GM18858 (cell line): ENCODE results near the gene PMEPA1.

Experiments
- ATAC-seq: cut with Tn5 transposase; IDR thresholded peaks from one replicate; pipeline ENCODE4 v1.9.1; 2021; ENCODE audit not compliant: unreplicated experiment

The PMEPA1 gene

GRCh38 chr20:57737349-57737748 lies 27.5 kb upstream of the PMEPA1 start:
- ATAC-seq: no peak

- ATAC-seq: no peak
Observed at GRCh38 chr20:57736738-57737347, 27.0 kb upstream of the PMEPA1 start.

- ATAC-seq: no peak
Observed at GRCh38 chr20:57735831-57736737, 26.3 kb upstream of the PMEPA1 start.

DNA sequence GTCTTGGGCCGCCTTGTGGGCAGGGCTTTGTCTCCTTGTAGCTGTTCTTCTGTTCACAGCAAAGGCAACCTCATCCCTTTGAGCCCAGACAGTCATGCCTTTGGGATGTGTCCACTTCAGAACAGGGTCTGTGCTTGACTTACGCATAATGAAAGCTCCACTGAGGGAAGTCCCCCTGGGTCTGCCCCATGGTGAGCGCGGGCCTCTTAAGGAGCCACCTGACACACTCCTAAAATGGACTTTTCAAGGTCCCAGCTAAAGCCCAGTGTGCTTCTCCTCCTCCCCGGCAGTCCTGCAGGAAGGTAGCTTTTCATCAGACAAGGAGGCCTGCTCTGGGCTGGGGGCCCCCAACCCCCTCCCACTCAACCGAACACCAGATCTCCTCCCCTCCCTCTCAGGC lies 24.9 kb upstream of the PMEPA1 start:
- no peak for ATAC-seq

DNA sequence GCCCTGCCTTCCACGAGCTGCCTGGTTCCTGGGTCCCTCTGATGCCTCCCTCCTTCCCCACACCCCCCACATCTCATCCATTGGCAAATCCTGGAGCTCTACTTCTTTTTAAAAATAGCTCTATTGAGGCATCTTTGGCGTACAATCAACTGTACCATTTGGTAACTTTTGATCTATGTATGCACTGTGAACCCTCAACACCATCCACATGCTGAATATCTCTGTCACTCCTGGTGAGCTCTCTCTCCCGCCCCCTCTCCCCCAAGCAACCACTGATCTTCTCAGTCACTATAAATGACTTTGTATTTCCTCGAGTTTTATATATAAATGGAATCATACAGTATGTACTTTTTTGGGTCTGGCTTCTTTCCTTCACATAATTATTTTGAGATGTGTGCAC lies 22.4 kb upstream of the PMEPA1 start:
- ATAC-seq: no peak

GRCh38 chr20:57728762-57729161 lies 18.9 kb upstream of the PMEPA1 start:
- no peak for ATAC-seq

- no peak for ATAC-seq
Observed at GRCh38 chr20:57727863-57728262, 18.0 kb upstream of the PMEPA1 start.

DNA sequence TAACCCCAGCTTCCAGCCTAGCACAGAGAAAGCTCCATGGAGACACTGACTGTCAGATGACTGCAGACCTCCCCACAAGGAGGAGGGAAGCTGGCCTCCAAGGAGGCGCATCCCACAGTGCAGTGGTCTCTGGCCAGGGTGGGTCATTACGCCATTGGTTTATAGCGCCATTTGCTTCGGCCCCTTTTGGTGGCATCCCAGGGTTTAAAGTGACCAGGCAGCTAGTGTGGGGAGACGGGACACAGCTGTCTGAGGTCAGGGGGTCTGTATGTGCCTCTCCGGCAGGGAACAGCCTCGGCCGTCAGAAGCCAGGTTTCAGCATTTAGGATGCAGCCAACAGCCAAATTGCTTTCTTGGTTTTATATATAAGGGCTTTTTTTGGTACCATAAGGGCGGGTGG lies 15.8 kb upstream of the PMEPA1 start:
- ATAC-seq: no peak

GRCh38 chr20:57724610-57725405 lies 15.0 kb upstream of the PMEPA1 start:
- no peak for ATAC-seq

GRCh38 chr20:57723816-57724215 lies 14.0 kb upstream of the PMEPA1 start:
- ATAC-seq: no peak

GRCh38 chr20:57719951-57720350 lies 10.1 kb upstream of the PMEPA1 start:
- ATAC-seq: no peak

DNA sequence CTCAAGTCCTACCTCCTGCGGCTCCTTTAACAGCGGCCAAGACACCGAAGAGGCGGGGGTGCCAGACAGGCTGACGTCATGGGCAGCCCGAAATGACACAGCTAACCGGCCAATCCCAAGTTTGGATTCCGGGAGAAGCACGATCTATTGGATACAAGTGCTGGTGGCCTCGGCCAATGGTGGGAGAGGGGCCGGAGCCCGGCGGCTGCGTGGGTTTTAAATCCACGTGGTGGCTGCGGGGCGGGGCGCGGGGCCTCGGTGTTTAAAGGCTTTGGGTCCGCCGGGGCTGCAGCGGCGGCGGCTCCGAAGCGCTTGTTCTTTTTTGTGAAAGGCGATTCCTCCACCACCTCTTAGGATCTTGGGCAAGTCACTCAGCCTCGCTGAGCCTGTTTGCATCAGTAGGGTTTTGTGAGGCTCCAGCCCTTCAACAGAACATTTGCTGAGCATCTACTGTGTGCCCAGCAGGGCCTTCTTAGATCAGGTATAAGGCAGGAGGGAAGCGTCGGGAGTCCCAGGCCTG lies 8.7 kb upstream of the PMEPA1 start:
- peak; percentile 91 for ATAC-seq

GRCh38 chr20:57717797-57718196 lies 8.0 kb upstream of the PMEPA1 start:
- ATAC-seq: no peak

GRCh38 chr20:57716901-57717300 lies 7.1 kb upstream of the PMEPA1 start:
- no peak for ATAC-seq

- ATAC-seq: no peak
Observed at GRCh38 chr20:57716202-57716601, 6.4 kb upstream of the PMEPA1 start.

DNA sequence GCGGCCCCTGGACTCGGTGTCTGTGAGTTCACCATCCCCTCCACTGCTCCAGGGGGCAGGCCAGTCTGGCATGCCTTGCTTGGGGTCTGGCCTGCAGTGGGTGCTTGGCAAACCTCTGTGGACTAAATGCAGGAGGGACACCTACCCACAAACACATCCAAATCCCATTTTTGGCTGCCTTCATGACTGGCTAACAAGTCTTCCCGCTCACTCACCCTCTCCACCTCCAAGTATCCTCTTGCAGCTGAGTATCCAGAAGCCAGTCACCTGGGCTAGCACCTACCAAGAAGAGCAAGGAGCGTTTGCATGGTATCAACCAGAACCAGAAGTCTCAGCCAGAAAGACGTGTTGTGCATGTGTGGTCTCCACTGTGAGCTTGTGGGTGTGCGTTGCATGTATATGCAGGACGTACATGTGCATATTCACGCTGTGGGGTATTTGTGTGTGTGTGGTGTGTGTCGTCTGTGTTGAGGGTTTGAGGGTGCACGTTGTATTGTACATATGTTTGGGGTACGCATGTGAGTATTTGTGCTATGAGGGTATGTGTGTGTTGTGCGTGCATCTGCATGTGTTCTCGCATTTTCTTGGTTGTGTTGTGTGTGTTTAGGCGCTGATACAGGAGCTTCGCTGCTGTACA lies 5.6 kb upstream of the PMEPA1 start:
- ATAC-seq: no peak

DNA sequence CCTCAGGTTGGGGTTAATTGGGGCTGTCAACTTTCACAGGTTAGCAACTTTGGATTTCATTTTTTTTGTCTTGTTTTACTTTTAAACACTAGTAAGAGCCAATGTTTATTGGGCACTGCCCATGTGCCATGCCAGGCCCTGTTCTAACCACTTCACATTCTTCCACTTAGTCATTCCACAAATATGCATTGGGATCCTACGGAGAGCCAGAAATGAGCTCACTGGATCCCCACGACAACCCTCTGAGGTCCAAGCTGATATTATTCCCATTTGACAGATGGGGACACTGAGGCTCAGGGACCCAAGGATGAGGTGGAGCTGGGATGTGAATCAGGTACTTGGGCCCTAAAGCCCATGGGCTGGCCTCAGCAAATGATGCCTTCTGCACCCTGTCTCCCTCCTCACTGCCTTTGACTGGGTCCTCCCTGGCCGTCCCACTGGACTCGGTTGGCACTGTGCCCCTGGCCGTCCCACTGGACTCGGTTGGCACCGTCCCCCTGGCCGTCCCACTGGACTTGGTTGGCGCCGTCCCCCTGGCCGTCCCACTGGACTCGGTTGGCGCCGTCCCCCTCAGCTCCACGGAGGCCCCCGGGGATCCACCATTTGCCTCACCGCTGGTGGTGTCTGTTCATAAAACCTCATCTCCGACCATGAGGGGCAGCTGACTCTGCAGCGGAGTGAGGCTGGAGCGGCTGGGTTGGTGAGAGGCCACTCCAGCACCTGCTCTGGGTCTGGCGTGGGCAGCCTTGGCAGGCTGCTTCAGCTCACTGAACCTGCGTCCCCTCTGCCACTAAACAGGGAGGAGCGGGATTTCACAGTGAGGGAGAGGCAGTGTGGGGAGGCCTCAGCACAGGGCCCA lies 4.8 kb upstream of the PMEPA1 start:
- no peak for ATAC-seq

- no peak for ATAC-seq
Observed at GRCh38 chr20:57713951-57714350, 4.1 kb upstream of the PMEPA1 start.

- no peak for ATAC-seq
Observed at GRCh38 chr20:57713505-57713903, 3.7 kb upstream of the PMEPA1 start.

GRCh38 chr20:57712851-57713504 lies 3.2 kb upstream of the PMEPA1 start:
- no peak for ATAC-seq
